HG02943 (cell line): Measurements from ENCODE around the gene PRKX.
"Not testable (repeated sequence)": the region's sequence is repeated elsewhere in the genome, so short reads cannot be mapped to it uniquely, and the experiment has no call there.

Experiments used
- ATAC-seq: cut with Tn5 transposase; IDR thresholded peaks from one replicate; pipeline ENCODE4 v1.9.1; 2021; ENCODE audit warnings: mild to moderate bottlenecking, low read depth, moderate library complexity; ENCODE audit not compliant: unreplicated experiment

The PRKX gene

GRCh38 chrX:3585719-3586118, 127.7 kb downstream of the PRKX start:
- no peak for ATAC-seq

- no peak for ATAC-seq
Observed at GRCh38 chrX:3584415-3584996, 128.9 kb downstream of the PRKX start.

GRCh38 chrX:3582451-3582850, 131.0 kb downstream of the PRKX start:
- no peak for ATAC-seq

- no peak for ATAC-seq
Observed at GRCh38 chrX:3581609-3582108, 131.8 kb downstream of the PRKX start.

- no peak for ATAC-seq
Observed at GRCh38 chrX:3577551-3577950, 135.9 kb downstream of the PRKX start.

GRCh38 chrX:3576886-3577501, 136.5 kb downstream of the PRKX start:
- ATAC-seq = no peak

- ATAC-seq = no peak
Observed at GRCh38 chrX:3567686-3568085, 145.8 kb downstream of the PRKX start.

GRCh38 chrX:3563451-3563850, 150.0 kb downstream of the PRKX start:
- no peak for ATAC-seq

GRCh38 chrX:3560010-3560409, 153.4 kb downstream of the PRKX start:
- ATAC-seq = not testable (repeated sequence)
